Measurements from ENCODE around the gene LYRM4. TPM values are rescaled to one million over a fixed set of nuclear protein-coding genes. Genes with fewer than 3 reads are reported as not detected.

Gene LYRM4
- total and polyA plus RNA-seq, 9 of the 15 experiments (the other 6 are each of a cell fraction or from before 2014, with no cell fraction given), result 24.2 to 69.4 (median 41.8) TPM

DNA sequence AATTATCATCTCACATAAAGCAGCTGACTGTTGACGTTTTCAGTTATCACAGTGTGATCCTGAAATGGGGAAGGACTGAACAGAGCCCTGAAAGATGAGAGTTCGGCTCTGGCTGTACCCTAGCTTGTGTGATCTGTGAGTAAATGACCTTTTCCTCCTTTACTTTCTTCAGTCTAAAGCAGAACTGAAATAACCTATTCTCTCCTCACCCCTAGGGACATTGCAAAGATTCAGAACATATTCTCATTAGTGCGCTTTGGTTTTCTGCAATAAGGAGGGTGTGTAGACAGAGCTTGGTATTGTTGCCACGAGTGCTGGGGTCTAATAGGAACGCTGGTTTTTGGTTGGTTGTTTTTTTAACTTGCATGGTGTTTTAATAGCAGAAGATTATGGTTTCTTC is 17.3 kb upstream of the LYRM4 start:
- H3K27me3 ChIP-seq (ENCODE audit: control insufficient read depth in 2 of 2, insufficient read depth in 2 of 2, low read length in 2 of 2), result no peaks in the 10 kb centered on the region
- H3K79me2 ChIP-seq (ENCODE audit: control insufficient read depth, insufficient read depth, low read length), result peaks cover 34% of the 10 kb centered on the region
- DNase-seq (ENCODE audit: extremely low read depth in 1 of 4, low spot score in 3 of 4), result no peak
- 0 out of 3 replicates have a peak, but pooled peaks cover 2% of the 10 kb centered on the region for H3K36me3 ChIP-seq (ENCODE audit: control insufficient read depth, insufficient read depth, low read length)
- intact Hi-C loops (cut with micrococcal nuclease) (loop anchor here (5.0 kb wide), 1 partner anchor 99 kb away; no protein-coding TSS in a partner anchor), in situ Hi-C loops (cut with MboI) (no loop called here)
- CTCF ChIA-PET (ENCODE audit: low intra/inter-chr PET ratio), result no interaction called here
- BruUV-seq (replicated peaks), result no TSS peak
- H4K20me1 ChIP-seq (replicated peaks; ENCODE audit: control insufficient read depth, insufficient read depth, low read length), result no peaks in the 10 kb centered on the region
- WGBS (ENCODE audit: insufficient coverage, low coverage, missing lambda C conversion rate), result 68% methylated on average over 5 of the region's 5 CpGs
- no peak overlapping the region for H3K4me2 ChIP-seq (ENCODE audit: insufficient read depth, low read length)
- H3K9ac ChIP-seq (ENCODE audit: insufficient read depth in 1 of 2, low read depth in 2 of 2, low read length in 2 of 2), result no peak overlapping the region
- no peak for TF ChIP-seq ILK (tag; IDR thresholded peaks at IDR 0.05; ENCODE audit: borderline replicate concordance, low read depth)
- TF ChIP-seq BCOR (IDR thresholded peaks at IDR 0.05), result no peak
- TF ChIP-seq ZNF224 (CRISPR knock-in tag; IDR thresholded peaks at IDR 0.05), result no peak
- no peaks in the 10 kb centered on the region for H3K9me1 ChIP-seq (ENCODE audit: control insufficient read depth, insufficient read depth, low read length)
- H3K4me1 ChIP-seq (replicated peaks in 1 of 2; ENCODE audit: control insufficient read depth in 2 of 2, insufficient read depth in 2 of 2, low read length in 2 of 2), result peaks cover 5 to 12% of the 10 kb centered on the region in 2 experiments; a peak in 4 of 5 replicates
- no peak overlapping the region for H2AFZ ChIP-seq (ENCODE audit: low read depth, low read length)
- no peak overlapping the region for H3K4me3 ChIP-seq
- no peak for FAIRE-seq
- H3K27ac ChIP-seq (ENCODE audit: extremely low read depth, low read depth, low read length), result no peak overlapping the region
- POLR2A ChIA-PET, result interaction anchor here (1.1 kb wide), 1 partner anchor 12 kb away, joined by 3 read pairs; no protein-coding TSS in a partner anchor
- no peaks in the 10 kb centered on the region for H3K9me3 ChIP-seq (replicated peaks; ENCODE audit: control insufficient read depth, insufficient read depth, low read depth, low read length)
- ATAC-seq, result no peak

GRCh38 chr6:5277589-5277988 is 16.8 kb upstream of the LYRM4 start:
- in situ Hi-C loops (cut with MboI), result no loop called here
- intact Hi-C loops (cut with micrococcal nuclease), result loop anchor here (5.0 kb wide), 1 partner anchor 100 kb away; no protein-coding TSS in a partner anchor
- ChIA-PET CTCF (ENCODE audit: low intra/inter-chr PET ratio) (interaction anchor here (0.7 kb wide), 1 partner anchor 137 kb away, joined by 3 read pairs; no protein-coding TSS in a partner anchor), POLR2A (interaction anchor here (1.1 kb wide), 1 partner anchor 11 kb away, joined by 3 read pairs; no protein-coding TSS in a partner anchor)
- ATAC-seq, result no peak
- 75% methylated on average over 3 of the region's 3 CpGs for WGBS (ENCODE audit: insufficient coverage, low coverage, missing lambda C conversion rate)
- no peaks in the 10 kb centered on the region for H4K20me1 ChIP-seq (replicated peaks; ENCODE audit: control insufficient read depth, insufficient read depth, low read length)
- H3K4me2 ChIP-seq (ENCODE audit: insufficient read depth, low read length), result no peak overlapping the region
- H3K4me3 ChIP-seq, result no peak overlapping the region
- 0 out of 3 replicates have a peak, but pooled peaks cover 2% of the 10 kb centered on the region for H3K36me3 ChIP-seq (ENCODE audit: control insufficient read depth, insufficient read depth, low read length)
- H3K4me1 ChIP-seq (replicated peaks in 1 of 2; ENCODE audit: control insufficient read depth in 2 of 2, insufficient read depth in 2 of 2, low read length in 2 of 2), result peaks cover 5 to 12% of the 10 kb centered on the region in 2 experiments; a peak in 4 of 5 replicates
- DNase-seq (ENCODE audit: extremely low read depth in 1 of 4, low spot score in 3 of 4), result no peak
- H3K27me3 ChIP-seq (ENCODE audit: control insufficient read depth in 2 of 2, insufficient read depth in 2 of 2, low read length in 2 of 2), result no peaks in the 10 kb centered on the region
- H3K27ac ChIP-seq (ENCODE audit: extremely low read depth, low read depth, low read length), result no peak overlapping the region
- peaks cover 37% of the 10 kb centered on the region for H3K79me2 ChIP-seq (ENCODE audit: control insufficient read depth, insufficient read depth, low read length)
- no peaks in the 10 kb centered on the region for H3K9me1 ChIP-seq (ENCODE audit: control insufficient read depth, insufficient read depth, low read length)
- H2AFZ ChIP-seq (ENCODE audit: low read depth, low read length), result no peak overlapping the region
- no peaks in the 10 kb centered on the region for H3K9me3 ChIP-seq (replicated peaks; ENCODE audit: control insufficient read depth, insufficient read depth, low read depth, low read length)
- BruUV-seq (replicated peaks), result no TSS peak
- H3K9ac ChIP-seq (ENCODE audit: insufficient read depth in 1 of 2, low read depth in 2 of 2, low read length in 2 of 2), result no peak overlapping the region
- FAIRE-seq, result no peak
- TF ChIP-seq MAFG (tag; conservative IDR thresholded peaks at IDR 0.05), result peak; percentile 73
- no peak for TF ChIP-seq SMARCB1 (IDR thresholded peaks at IDR 0.05; ENCODE audit: insufficient read length, low read depth)
- TF ChIP-seq ZNF224 (CRISPR knock-in tag; IDR thresholded peaks at IDR 0.05), result no peak
- TF ChIP-seq PRPF4 (IDR thresholded peaks at IDR 0.05; ENCODE audit: insufficient read depth, low read depth, low read length, poor library complexity, severe bottlenecking), result no peak
- no peak for TF ChIP-seq TBP (optimal IDR thresholded peaks at IDR 0.05; ENCODE audit: low read depth, low read length)
- TF ChIP-seq E2F3 (CRISPR knock-in tag; IDR thresholded peaks at IDR 0.05), result no peak
- peak; percentile 79 for TF ChIP-seq C11orf30 (IDR thresholded peaks at IDR 0.05; ENCODE audit: low read depth)
- TF ChIP-seq, protein P1, sequence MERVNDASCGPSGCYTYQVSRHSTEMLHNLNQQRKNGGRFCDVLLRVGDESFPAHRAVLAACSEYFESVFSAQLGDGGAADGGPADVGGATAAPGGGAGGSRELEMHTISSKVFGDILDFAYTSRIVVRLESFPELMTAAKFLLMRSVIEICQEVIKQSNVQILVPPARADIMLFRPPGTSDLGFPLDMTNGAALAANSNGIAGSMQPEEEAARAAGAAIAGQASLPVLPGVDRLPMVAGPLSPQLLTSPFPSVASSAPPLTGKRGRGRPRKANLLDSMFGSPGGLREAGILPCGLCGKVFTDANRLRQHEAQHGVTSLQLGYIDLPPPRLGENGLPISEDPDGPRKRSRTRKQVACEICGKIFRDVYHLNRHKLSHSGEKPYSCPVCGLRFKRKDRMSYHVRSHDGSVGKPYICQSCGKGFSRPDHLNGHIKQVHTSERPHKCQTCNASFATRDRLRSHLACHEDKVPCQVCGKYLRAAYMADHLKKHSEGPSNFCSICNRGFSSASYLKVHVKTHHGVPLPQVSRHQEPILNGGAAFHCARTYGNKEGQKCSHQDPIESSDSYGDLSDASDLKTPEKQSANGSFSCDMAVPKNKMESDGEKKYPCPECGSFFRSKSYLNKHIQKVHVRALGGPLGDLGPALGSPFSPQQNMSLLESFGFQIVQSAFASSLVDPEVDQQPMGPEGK (CRISPR knock-in tag; IDR thresholded peaks at IDR 0.05; ENCODE audit: borderline replicate concordance), result no peak
- TF ChIP-seq FIP1L1 (IDR thresholded peaks at IDR 0.05; ENCODE audit: low read depth, low read length, poor library complexity, severe bottlenecking), result no peak
- no peak for TF ChIP-seq SRF (CRISPR knock-in tag; IDR thresholded peaks at IDR 0.05)
- no peak for TF ChIP-seq PTRF (tag; IDR thresholded peaks at IDR 0.05)
- TF ChIP-seq ZNF3 (CRISPR knock-in tag; IDR thresholded peaks at IDR 0.05), result no peak
- TF ChIP-seq ZNF316 (IDR thresholded peaks at IDR 0.05), result peak; percentile 91

Data from K562 (cell line).